Measurements from ENCODE around the gene UBE2L3. TPM values are rescaled to one million over a fixed set of nuclear protein-coding genes. Genes with fewer than 3 reads are reported as not detected.

UBE2L3 gene
- polyA plus RNA-seq, 1 of the 3 experiments (the other 2 are of a cell fraction) = 41.2 TPM

DNA sequence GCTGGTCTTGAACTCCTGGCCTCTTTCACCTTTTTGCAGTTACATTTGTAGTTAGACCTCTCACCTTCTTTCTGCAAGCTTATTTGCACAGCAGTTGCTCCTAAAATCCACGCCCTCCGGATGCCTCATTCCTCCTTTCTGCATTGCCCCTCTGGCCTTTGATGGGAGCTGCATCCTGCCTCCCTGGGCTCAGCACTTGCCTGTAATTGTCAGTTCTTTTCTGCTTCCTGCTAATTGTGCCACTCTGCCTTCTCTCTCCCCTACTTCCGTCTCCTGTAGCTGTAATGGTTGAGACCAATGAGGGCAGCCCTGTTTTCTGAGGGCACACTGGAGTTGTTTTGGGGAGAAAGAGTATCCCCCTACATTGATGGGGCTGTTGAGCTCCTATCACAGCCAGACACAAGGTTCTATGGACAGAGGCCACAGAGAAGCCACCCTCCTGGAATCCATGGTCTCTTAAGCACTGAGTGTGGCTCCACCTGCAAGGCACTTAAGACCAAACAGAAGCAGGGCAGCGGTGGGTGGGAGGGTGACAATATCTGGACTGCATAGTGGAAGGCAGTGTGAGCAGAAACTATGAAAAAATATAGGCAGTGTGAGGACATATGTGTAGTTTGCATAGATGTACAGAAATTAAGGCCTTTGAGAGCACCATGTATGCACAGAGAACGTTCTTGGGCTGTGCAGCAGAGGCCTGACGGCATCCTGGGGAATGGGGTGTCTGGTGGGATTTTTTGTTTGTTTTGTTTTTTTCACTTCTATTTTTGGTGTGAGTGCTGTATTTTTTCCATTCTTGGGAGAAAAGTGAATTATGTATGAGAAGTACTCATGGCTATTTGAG is 31.8 kb downstream of the UBE2L3 start:
- ChIA-PET POLR2A (no interaction called here), CTCF (interaction anchor here (0.8 kb wide), 1 partner anchor 30 kb away, joined by 3 read pairs; no protein-coding TSS in a partner anchor)
- Histone ChIP-seq H4K20me1 (ENCODE audit: insufficient read depth) (peaks cover 95% of the 10 kb centered on the region), H3K4me3 (ENCODE audit: low read depth in 2 of 2, low read length in 1 of 2) (no peak overlapping the region), H3K4me1 (ENCODE audit: control insufficient read depth in 1 of 2, insufficient read depth in 2 of 2, low read depth in 1 of 2, low read length in 1 of 2) (no peaks in the 10 kb centered on the region), H3K36me3 (replicated peaks in 1 of 2; ENCODE audit: control insufficient read depth in 1 of 2, insufficient read depth in 2 of 2, low read length in 1 of 2) (peaks cover 14 to 33% of the 10 kb centered on the region in 2 experiments), H3K79me2 (ENCODE audit: insufficient read depth) (peaks cover 100% of the 10 kb centered on the region), H2AFZ (ENCODE audit: low read depth) (no peak overlapping the region), H3K9me2 (no peaks in the 10 kb centered on the region), H3K27me3 (ENCODE audit: insufficient read depth) (no peaks in the 10 kb centered on the region), H3F3A (replicated peaks; ENCODE audit: insufficient read depth) (no peaks in the 10 kb centered on the region), H3K9me3 (no peaks in the 10 kb centered on the region), H3K9ac (no peak overlapping the region), H3K27ac (ENCODE audit: low read depth in 2 of 2, low read length in 1 of 2) (no peak overlapping the region), H3K4me2 (no peak overlapping the region)
- TF ChIP-seq EZH2phosphoT487 (IDR thresholded peaks at IDR 0.05; ENCODE audit: borderline replicate concordance, low read depth) (no peak), ELF1 (IDR thresholded peaks at IDR 0.05) (no peak), MEF2A (IDR thresholded peaks at IDR 0.05; ENCODE audit: borderline replicate concordance, low read depth) (no peak), RXRA (IDR thresholded peaks at IDR 0.05; ENCODE audit: borderline replicate concordance, low read depth) (no peak), TCF12 (IDR thresholded peaks at IDR 0.05) (no peak)
- TF ChIP-seq, protein P1, sequence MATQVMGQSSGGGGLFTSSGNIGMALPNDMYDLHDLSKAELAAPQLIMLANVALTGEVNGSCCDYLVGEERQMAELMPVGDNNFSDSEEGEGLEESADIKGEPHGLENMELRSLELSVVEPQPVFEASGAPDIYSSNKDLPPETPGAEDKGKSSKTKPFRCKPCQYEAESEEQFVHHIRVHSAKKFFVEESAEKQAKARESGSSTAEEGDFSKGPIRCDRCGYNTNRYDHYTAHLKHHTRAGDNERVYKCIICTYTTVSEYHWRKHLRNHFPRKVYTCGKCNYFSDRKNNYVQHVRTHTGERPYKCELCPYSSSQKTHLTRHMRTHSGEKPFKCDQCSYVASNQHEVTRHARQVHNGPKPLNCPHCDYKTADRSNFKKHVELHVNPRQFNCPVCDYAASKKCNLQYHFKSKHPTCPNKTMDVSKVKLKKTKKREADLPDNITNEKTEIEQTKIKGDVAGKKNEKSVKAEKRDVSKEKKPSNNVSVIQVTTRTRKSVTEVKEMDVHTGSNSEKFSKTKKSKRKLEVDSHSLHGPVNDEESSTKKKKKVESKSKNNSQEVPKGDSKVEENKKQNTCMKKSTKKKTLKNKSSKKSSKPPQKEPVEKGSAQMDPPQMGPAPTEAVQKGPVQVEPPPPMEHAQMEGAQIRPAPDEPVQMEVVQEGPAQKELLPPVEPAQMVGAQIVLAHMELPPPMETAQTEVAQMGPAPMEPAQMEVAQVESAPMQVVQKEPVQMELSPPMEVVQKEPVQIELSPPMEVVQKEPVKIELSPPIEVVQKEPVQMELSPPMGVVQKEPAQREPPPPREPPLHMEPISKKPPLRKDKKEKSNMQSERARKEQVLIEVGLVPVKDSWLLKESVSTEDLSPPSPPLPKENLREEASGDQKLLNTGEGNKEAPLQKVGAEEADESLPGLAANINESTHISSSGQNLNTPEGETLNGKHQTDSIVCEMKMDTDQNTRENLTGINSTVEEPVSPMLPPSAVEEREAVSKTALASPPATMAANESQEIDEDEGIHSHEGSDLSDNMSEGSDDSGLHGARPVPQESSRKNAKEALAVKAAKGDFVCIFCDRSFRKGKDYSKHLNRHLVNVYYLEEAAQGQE (IDR thresholded peaks at IDR 0.05; ENCODE audit: low read depth, low read length) = no peak
- WGBS (ENCODE audit: low lambda C conversion rate) = 87% methylated on average over 6 of the region's 6 CpGs
- no peak for DNase-seq

DNA sequence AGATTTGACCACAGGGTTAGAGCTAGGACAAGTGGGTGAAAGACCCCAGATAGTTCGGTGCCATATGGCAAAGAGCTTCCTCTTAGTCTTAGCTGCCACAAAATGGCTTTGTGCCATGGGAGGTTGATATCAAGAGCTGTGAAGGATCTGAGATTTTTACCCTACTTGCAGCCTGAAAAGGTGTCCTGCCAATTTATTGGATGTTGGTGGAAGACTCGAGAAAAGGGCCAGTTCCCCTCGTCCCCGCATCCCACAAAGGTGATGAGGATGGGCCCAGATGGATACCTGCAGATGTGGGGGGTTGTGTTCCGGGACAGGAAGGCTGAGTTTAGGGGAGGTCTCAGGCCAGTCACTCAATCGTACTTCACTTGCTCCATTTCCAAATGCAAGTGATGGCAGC is 35.1 kb downstream of the UBE2L3 start:
- Histone ChIP-seq H3K9ac (no peak overlapping the region), H3K9me3 (no peaks in the 10 kb centered on the region)
- CTCF ChIA-PET = interaction anchor here (0.8 to 1.7 kb wide), 3 partner anchors 10 to 27 kb away, joined by 3 to 5 read pairs (median 4); no protein-coding TSS in a partner anchor

More for the DNA sequence above, 35.1 kb downstream of the UBE2L3 start:
- Histone ChIP-seq H3K4me3 (ENCODE audit: low read depth in 2 of 2, low read length in 1 of 2) (no peak overlapping the region), H2AFZ (ENCODE audit: low read depth) (no peak overlapping the region), H3K9me2 (no peaks in the 10 kb centered on the region), H4K20me1 (ENCODE audit: insufficient read depth) (peaks cover 94% of the 10 kb centered on the region), H3F3A (replicated peaks; ENCODE audit: insufficient read depth) (no peaks in the 10 kb centered on the region), H3K36me3 (replicated peaks in 1 of 2; ENCODE audit: control insufficient read depth in 1 of 2, insufficient read depth in 2 of 2, low read length in 1 of 2) (peaks cover 0 to 5% of the 10 kb centered on the region in 2 experiments), H3K27ac (ENCODE audit: low read depth in 2 of 2, low read length in 1 of 2) (no peak overlapping the region), H3K79me2 (ENCODE audit: insufficient read depth) (peaks cover 100% of the 10 kb centered on the region), H3K4me1 (ENCODE audit: control insufficient read depth in 1 of 2, insufficient read depth in 2 of 2, low read depth in 1 of 2, low read length in 1 of 2) (no peaks in the 10 kb centered on the region), H3K4me2 (no peak overlapping the region), H3K27me3 (ENCODE audit: insufficient read depth) (no peaks in the 10 kb centered on the region)
- DNase-seq = no peak
- TF ChIP-seq TAF1 (IDR thresholded peaks at IDR 0.05; ENCODE audit: borderline replicate concordance, low read depth, low read length) (no peak), TCF12 (IDR thresholded peaks at IDR 0.05) (no peak), MXI1 (IDR thresholded peaks at IDR 0.05; ENCODE audit: low read depth, low read length) (no peak), RXRA (IDR thresholded peaks at IDR 0.05; ENCODE audit: borderline replicate concordance, low read depth) (no peak), TEAD4 (IDR thresholded peaks at IDR 0.05; ENCODE audit: borderline replicate concordance, insufficient read depth) (no peak), MEF2A (IDR thresholded peaks at IDR 0.05; ENCODE audit: borderline replicate concordance, low read depth) (no peak), YY1 (IDR thresholded peaks at IDR 0.05; ENCODE audit: low read depth) (no peak)
- TF ChIP-seq, protein P2, sequence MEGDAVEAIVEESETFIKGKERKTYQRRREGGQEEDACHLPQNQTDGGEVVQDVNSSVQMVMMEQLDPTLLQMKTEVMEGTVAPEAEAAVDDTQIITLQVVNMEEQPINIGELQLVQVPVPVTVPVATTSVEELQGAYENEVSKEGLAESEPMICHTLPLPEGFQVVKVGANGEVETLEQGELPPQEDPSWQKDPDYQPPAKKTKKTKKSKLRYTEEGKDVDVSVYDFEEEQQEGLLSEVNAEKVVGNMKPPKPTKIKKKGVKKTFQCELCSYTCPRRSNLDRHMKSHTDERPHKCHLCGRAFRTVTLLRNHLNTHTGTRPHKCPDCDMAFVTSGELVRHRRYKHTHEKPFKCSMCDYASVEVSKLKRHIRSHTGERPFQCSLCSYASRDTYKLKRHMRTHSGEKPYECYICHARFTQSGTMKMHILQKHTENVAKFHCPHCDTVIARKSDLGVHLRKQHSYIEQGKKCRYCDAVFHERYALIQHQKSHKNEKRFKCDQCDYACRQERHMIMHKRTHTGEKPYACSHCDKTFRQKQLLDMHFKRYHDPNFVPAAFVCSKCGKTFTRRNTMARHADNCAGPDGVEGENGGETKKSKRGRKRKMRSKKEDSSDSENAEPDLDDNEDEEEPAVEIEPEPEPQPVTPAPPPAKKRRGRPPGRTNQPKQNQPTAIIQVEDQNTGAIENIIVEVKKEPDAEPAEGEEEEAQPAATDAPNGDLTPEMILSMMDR (IDR thresholded peaks at IDR 0.05) = no peak
- TF ChIP-seq, protein P3, sequence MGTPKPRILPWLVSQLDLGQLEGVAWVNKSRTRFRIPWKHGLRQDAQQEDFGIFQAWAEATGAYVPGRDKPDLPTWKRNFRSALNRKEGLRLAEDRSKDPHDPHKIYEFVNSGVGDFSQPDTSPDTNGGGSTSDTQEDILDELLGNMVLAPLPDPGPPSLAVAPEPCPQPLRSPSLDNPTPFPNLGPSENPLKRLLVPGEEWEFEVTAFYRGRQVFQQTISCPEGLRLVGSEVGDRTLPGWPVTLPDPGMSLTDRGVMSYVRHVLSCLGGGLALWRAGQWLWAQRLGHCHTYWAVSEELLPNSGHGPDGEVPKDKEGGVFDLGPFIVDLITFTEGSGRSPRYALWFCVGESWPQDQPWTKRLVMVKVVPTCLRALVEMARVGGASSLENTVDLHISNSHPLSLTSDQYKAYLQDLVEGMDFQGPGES (IDR thresholded peaks at IDR 0.05; ENCODE audit: low read depth, low read length) = no peak
- 100% methylated on average over 6 of the region's 6 CpGs for WGBS (ENCODE audit: low lambda C conversion rate)
- POLR2A ChIA-PET = no interaction called here
